Spleen (tissue), 3 donors: ENCODE results near the gene KRT17.
"Not testable (repeated sequence)": the region's sequence is repeated elsewhere in the genome, so short reads cannot be mapped to it uniquely, and the experiment has no call there.

Experiments used
- POLR2A ChIP-seq, 3 donors: fragments of 450-650 bp; IDR thresholded peaks; one replicate each; pipeline ENCODE4 v1.5.1; 2017; ENCODE audit warnings: antibody characterized with exemption in 3 of 3, mild to moderate bottlenecking in 1 of 3
- POLR2AphosphoS5 ChIP-seq, 3 donors: sonication (generic); formaldehyde crosslinking; IDR thresholded peaks; one replicate each; pipeline ENCODE4 v1.5.1; 2017; ENCODE audit warnings: antibody characterized with exemption in 3 of 3

GRCh38 chr17:41626914-41627295 is 2.5 kb upstream of the KRT17 start:
- not testable (repeated sequence) for TF ChIP-seq POLR2AphosphoS5, POLR2A (IDR thresholded peaks at IDR 0.05)
